Measurements from ENCODE around the gene SNRNP48.

Gene SNRNP48

DNA sequence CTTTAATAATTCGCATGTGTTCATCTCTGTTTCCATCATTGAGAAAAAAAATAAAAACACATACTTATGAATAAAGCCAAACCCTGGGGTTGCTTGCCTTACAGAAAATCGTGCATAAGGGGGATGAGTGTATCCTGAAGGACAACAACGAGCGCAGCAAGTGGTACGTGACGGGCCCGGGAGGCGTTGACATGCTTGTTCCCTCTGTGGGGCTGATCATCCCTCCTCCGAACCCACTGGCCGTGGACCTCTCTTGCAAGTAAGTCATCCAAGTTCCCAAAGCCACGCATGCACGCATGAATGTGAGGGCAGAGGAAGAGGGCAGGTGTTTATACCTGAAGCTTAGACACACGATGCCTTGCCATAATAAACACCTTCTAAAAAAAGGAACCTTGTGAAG is 20.9 kb upstream of the SNRNP48 start:
- TF ChIP-seq SPI1 (IDR thresholded peaks at IDR 0.05; ENCODE audit: low read depth, low read length) (no peak), POLR2AphosphoS5 (IDR thresholded peaks at IDR 0.05; ENCODE audit: low read depth, low read length) (no peak), TAF1 (IDR thresholded peaks at IDR 0.05; ENCODE audit: low read depth, low read length) (no peak), POU2F2 (IDR thresholded peaks at IDR 0.05; ENCODE audit: low read depth, low read length) (no peak), PAX5 (IDR thresholded peaks at IDR 0.05; ENCODE audit: insufficient read depth, low read length, severe bottlenecking) (no peak), POLR2A (IDR thresholded peaks at IDR 0.05; ENCODE audit: low read depth, low read length) (no peak)
- FAIRE-seq (no peak), DNase-seq (ENCODE audit: insufficient read length, low spot score) (no peak)

DNA sequence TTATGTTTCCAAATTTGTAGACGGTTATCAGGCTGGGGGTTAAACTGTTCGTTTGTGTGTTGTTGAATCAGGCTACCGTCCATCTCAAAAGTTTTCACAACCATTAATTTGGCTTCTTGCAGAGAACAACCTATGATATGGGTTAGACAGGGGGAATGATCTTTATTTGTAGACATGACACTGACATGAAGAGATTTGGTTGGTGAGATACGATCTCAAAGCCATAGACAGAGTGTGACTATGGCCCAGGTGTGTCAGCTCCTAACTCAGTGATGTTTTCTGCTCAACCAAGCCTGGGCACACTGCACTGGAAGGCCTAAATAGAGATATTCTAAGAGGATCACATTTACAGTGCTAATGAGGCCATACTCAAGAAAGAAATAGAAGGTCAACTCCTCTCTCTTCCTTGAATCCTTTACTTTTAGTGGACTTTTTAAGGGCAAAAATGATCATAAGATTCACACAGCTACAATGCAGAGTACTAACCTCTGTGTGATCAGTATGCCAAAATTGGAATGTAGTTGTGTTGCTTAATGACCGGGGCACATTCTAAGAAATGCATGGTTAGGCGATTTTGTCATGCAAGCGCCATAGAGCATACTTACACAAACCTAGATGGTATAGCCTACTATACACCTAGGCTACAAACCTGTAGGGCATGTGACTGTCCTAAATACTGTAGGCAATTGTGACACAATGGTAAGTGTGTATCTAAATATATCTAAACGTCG is 17.6 kb upstream of the SNRNP48 start:
- no peak for TF ChIP-seq TAF1 (IDR thresholded peaks at IDR 0.05; ENCODE audit: low read depth, low read length)
- FAIRE-seq = no peak

DNA sequence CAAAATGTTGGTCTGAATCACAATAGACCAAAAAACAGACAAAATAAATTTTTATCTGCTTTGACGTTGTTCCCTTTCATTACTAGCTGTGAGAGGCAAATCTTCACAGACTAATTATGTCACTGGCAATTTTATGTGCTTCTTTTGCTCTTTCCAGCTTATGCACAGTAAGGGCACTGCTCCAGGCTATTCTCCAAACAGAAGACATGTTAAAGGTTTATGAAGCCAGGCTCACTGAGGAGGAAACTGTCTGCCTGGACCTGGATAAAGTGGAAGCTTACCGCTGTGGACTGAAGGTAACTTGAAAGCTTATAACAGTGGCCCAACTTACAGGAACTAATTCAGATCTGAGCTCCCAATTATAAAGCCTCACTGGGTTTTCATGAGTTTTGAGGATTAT is 15.5 kb upstream of the SNRNP48 start:
- no peak for DNase-seq (ENCODE audit: insufficient read length, low spot score)
- FAIRE-seq = no peak
- TF ChIP-seq POLR2AphosphoS5 (IDR thresholded peaks at IDR 0.05; ENCODE audit: low read depth, low read length) = no peak

More for the DNA sequence above, 17.6 kb upstream of the SNRNP48 start:
- no peak for DNase-seq (ENCODE audit: insufficient read length, low spot score)

DNA sequence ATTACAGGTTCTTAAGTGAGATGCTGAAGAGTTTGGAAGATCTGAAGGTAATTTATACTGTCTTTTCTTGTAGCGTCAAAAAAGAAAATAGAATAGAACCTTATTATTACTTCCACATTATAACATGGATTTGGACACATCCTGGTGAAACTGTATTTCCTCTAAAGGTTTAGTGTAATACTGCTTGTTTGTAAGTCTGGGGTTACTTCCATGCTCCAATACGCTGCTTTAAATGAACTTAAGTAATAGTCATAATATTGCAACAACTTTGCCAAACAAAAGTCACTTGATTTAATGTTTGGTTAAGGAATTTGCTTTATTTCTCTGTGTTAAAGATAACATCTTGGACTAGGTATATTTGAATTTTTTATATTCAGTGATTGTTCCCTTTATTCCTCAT is 11.5 kb upstream of the SNRNP48 start:
- no peak for DNase-seq (ENCODE audit: insufficient read length, low spot score)
- no peak for FAIRE-seq

DNA sequence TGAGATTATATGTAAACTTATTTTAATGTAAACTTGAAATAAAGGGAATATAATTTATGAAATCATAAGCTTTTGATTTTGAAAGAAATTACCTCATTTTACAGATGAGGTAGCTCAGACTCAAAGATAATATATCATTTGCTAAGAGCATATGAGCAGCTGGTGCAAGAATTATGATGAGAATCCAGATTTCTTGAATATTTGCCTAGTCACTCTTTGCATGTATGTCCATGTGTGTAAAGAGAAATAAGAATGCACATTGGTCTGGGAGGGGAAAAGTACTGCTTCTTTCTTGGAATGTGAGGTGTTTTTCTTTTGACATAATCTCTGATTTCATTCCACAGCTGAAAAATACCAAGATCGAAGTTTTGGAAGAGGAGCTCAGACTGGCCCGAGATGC is 11.1 kb upstream of the SNRNP48 start:
- DNase-seq (ENCODE audit: insufficient read length, low spot score) (no peak), FAIRE-seq (no peak)
- TF ChIP-seq PAX5 (IDR thresholded peaks at IDR 0.05; ENCODE audit: insufficient read depth, low read length, severe bottlenecking) (no peak), TAF1 (IDR thresholded peaks at IDR 0.05; ENCODE audit: low read depth, low read length) (no peak), SPI1 (IDR thresholded peaks at IDR 0.05; ENCODE audit: low read depth, low read length) (no peak), POU2F2 (IDR thresholded peaks at IDR 0.05; ENCODE audit: low read depth, low read length) (no peak), POLR2AphosphoS5 (IDR thresholded peaks at IDR 0.05; ENCODE audit: low read depth, low read length) (no peak), POLR2A (IDR thresholded peaks at IDR 0.05; ENCODE audit: low read depth, low read length) (no peak)

More for the DNA sequence above, 11.5 kb upstream of the SNRNP48 start:
- TF ChIP-seq SPI1 (IDR thresholded peaks at IDR 0.05; ENCODE audit: low read depth, low read length) = no peak

DNA sequence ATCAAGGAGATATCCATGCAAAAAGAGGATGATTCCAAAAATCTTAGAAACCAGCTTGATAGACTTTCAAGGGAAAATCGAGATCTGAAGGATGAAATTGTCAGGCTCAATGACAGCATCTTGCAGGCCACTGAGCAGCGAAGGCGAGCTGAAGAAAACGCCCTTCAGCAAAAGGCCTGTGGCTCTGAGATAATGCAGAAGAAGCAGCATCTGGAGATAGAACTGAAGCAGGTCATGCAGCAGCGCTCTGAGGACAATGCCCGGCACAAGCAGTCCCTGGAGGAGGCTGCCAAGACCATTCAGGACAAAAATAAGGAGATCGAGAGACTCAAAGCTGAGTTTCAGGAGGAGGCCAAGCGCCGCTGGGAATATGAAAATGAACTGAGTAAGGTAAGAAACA is 10.1 kb upstream of the SNRNP48 start:
- TF ChIP-seq TAF1 (IDR thresholded peaks at IDR 0.05; ENCODE audit: low read depth, low read length) (no peak), POLR2AphosphoS5 (IDR thresholded peaks at IDR 0.05; ENCODE audit: low read depth, low read length) (no peak), SPI1 (IDR thresholded peaks at IDR 0.05; ENCODE audit: low read depth, low read length) (no peak), POU2F2 (IDR thresholded peaks at IDR 0.05; ENCODE audit: low read depth, low read length) (no peak), POLR2A (IDR thresholded peaks at IDR 0.05; ENCODE audit: low read depth, low read length) (no peak), PAX5 (IDR thresholded peaks at IDR 0.05; ENCODE audit: insufficient read depth, low read length, severe bottlenecking) (no peak)
- FAIRE-seq = no peak

DNA sequence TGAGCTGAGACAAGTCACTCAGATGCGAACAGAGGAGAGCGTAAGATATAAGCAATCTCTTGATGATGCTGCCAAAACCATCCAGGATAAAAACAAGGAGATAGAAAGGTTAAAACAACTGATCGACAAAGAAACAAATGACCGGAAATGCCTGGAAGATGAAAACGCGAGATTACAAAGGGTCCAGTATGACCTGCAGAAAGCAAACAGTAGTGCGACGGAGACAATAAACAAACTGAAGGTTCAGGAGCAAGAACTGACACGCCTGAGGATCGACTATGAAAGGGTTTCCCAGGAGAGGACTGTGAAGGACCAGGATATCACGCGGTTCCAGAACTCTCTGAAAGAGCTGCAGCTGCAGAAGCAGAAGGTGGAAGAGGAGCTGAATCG is 9.5 kb upstream of the SNRNP48 start:
- DNase-seq (ENCODE audit: insufficient read length, low spot score) (no peak), FAIRE-seq (no peak)
- TF ChIP-seq TAF1 (IDR thresholded peaks at IDR 0.05; ENCODE audit: low read depth, low read length) (no peak), POLR2AphosphoS5 (IDR thresholded peaks at IDR 0.05; ENCODE audit: low read depth, low read length) (no peak), POU2F2 (IDR thresholded peaks at IDR 0.05; ENCODE audit: low read depth, low read length) (no peak), POLR2A (IDR thresholded peaks at IDR 0.05; ENCODE audit: low read depth, low read length) (no peak), SPI1 (IDR thresholded peaks at IDR 0.05; ENCODE audit: low read depth, low read length) (no peak), PAX5 (IDR thresholded peaks at IDR 0.05; ENCODE audit: insufficient read depth, low read length, severe bottlenecking) (no peak)

More for the DNA sequence above, 10.1 kb upstream of the SNRNP48 start:
- no peak for DNase-seq (ENCODE audit: insufficient read length, low spot score)

DNA sequence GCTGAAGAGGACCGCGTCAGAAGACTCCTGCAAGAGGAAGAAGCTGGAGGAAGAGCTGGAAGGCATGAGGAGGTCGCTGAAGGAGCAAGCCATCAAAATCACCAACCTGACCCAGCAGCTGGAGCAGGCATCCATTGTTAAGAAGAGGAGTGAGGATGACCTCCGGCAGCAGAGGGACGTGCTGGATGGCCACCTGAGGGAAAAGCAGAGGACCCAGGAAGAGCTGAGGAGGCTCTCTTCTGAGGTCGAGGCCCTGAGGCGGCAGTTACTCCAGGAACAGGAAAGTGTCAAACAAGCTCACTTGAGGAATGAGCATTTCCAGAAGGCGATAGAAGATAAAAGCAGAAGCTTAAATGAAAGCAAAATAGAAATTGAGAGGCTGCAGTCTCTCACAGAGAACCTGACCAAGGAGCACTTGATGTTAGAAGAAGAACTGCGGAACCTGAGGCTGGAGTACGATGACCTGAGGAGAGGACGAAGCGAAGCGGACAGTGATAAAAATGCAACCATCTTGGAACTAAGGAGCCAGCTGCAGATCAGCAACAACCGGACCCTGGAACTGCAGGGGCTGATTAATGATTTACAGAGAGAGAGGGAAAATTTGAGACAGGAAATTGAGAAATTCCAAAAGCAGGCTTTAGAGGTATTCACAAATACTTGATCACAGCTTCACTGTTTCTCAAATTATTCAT is 8.9 kb upstream of the SNRNP48 start:
- TF ChIP-seq POLR2A (IDR thresholded peaks at IDR 0.05; ENCODE audit: low read depth, low read length) (no peak), PAX5 (IDR thresholded peaks at IDR 0.05; ENCODE audit: insufficient read depth, low read length, severe bottlenecking) (no peak), TAF1 (IDR thresholded peaks at IDR 0.05; ENCODE audit: low read depth, low read length) (no peak), SPI1 (IDR thresholded peaks at IDR 0.05; ENCODE audit: low read depth, low read length) (no peak), POU2F2 (IDR thresholded peaks at IDR 0.05; ENCODE audit: low read depth, low read length) (no peak), POLR2AphosphoS5 (IDR thresholded peaks at IDR 0.05; ENCODE audit: low read depth, low read length) (no peak)
- FAIRE-seq (no peak), DNase-seq (ENCODE audit: insufficient read length, low spot score) (no peak)

DNA sequence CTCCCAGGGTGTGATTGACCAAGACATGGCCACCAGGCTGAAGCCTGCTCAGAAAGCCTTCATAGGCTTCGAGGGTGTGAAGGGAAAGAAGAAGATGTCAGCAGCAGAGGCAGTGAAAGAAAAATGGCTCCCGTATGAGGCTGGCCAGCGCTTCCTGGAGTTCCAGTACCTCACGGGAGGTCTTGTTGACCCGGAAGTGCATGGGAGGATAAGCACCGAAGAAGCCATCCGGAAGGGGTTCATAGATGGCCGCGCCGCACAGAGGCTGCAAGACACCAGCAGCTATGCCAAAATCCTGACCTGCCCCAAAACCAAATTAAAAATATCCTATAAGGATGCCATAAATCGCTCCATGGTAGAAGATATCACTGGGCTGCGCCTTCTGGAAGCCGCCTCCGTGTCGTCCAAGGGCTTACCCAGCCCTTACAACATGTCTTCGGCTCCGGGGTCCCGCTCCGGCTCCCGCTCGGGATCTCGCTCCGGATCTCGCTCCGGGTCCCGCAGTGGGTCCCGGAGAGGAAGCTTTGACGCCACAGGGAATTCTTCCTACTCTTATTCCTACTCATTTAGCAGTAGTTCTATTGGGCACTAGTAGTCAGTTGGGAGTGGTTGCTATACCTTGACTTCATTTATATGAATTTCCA is 4.6 kb upstream of the SNRNP48 start:
- TF ChIP-seq TAF1 (IDR thresholded peaks at IDR 0.05; ENCODE audit: low read depth, low read length) = no peak
- no peak for TF ChIP-seq POLR2AphosphoS5 (IDR thresholded peaks at IDR 0.05; ENCODE audit: low read depth, low read length)
- no peak for TF ChIP-seq SPI1 (IDR thresholded peaks at IDR 0.05; ENCODE audit: low read depth, low read length)
- no peak for TF ChIP-seq POLR2A (IDR thresholded peaks at IDR 0.05; ENCODE audit: low read depth, low read length)
- no peak for TF ChIP-seq POU2F2 (IDR thresholded peaks at IDR 0.05; ENCODE audit: low read depth, low read length)
- FAIRE-seq (no peak), DNase-seq (ENCODE audit: insufficient read length, low spot score) (no peak)

DNA sequence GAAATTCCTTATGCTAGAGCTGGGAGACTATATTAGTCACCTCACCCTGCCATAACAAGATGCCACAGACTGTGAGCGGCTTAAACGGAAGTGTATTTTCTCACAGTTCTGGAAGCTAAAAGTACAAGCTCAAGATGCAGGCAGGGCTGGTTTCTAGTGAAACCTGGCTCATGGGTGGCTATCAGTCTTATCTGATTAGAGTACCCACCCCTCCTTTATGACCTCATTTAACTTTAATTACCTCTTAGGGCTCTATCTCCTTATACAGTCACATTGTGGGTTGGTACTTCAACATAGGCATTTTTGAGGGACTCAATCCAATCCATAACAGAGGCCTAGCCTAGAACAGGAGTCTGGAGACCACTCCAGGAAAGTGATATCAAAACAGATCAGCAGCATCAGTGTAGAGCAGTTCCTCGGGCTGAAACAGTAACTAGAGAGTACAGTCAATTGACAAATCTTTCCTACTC is 2.3 kb upstream of the SNRNP48 start:
- no peak for DNase-seq (ENCODE audit: insufficient read length, low spot score)
- TF ChIP-seq POLR2AphosphoS5 (IDR thresholded peaks at IDR 0.05; ENCODE audit: low read depth, low read length) (no peak), TAF1 (IDR thresholded peaks at IDR 0.05; ENCODE audit: low read depth, low read length) (no peak), PAX5 (IDR thresholded peaks at IDR 0.05; ENCODE audit: insufficient read depth, low read length, severe bottlenecking) (no peak), POU2F2 (IDR thresholded peaks at IDR 0.05; ENCODE audit: low read depth, low read length) (no peak), SPI1 (IDR thresholded peaks at IDR 0.05; ENCODE audit: low read depth, low read length) (no peak), POLR2A (IDR thresholded peaks at IDR 0.05; ENCODE audit: low read depth, low read length) (no peak)

More for the DNA sequence above, 2.3 kb upstream of the SNRNP48 start:
- no peak for FAIRE-seq

Data from GM12891 (cell line).